Posterior vena cava (tissue), 2 donors: ENCODE results near the gene ENDOG. TPM values are rescaled to one million over a fixed set of nuclear protein-coding genes. Genes with fewer than 3 reads are reported as not detected.
"Not testable (repeated sequence)": the region's sequence is repeated elsewhere in the genome, so short reads cannot be mapped to it uniquely, and the experiment has no call there.

ENCODE experiments used
- DNase-seq: peaks from one replicate; pipeline ENCODE4 v3.0.0-alpha.2; 2020; ENCODE audit warnings: low spot score
- intact Hi-C, 2 donors: fragments of 100-400 bp; cut with DNase I; formaldehyde crosslinking; loops; one replicate each; pipeline versions ENCODE4 v1.14.1 to v1.14.2; 2022 to 2023
- total RNA-seq, 2 donors: library from RNA; stranded (reverse); fragmentation: NEBNext Ultra II Directional; extraction: Animal tissue kit (Norgen Biotek cat#: 25700); gene quantifications; one replicate each; pipeline ENCODE4 v1.2.1, GENCODE V29; 2021
- donor health status: DM: yes; HTN: yes; CAD: no.
- donor health status: DM: yes; HTN: yes; CAD: no.

ENDOG gene
- total RNA-seq, 2 donors from 2014 or later: 15.8 to 16.6 TPM

GRCh38 chr9:128851779-128852600 is 33.7 kb downstream of the ENDOG start:
- DNase-seq, intact Hi-C loops: not testable (repeated sequence)

- DNase-seq, intact Hi-C loops: not testable (repeated sequence)
Observed at GRCh38 chr9:128852646-128853045, 34.3 kb downstream of the ENDOG start.

- intact Hi-C loops, DNase-seq: not testable (repeated sequence)
Observed at GRCh38 chr9:128854454-128854853, 36.2 kb downstream of the ENDOG start.

- intact Hi-C loops, DNase-seq: not testable (repeated sequence)
Observed at GRCh38 chr9:128858476-128858875, 40.2 kb downstream of the ENDOG start.

GRCh38 chr9:128860937-128861336 is 42.6 kb downstream of the ENDOG start:
- no peak for DNase-seq
- intact Hi-C loops: loop anchor here in 1 of 2 donors (5.0 kb wide), 1 partner anchor 66 kb away; no protein-coding TSS in a partner anchor

- intact Hi-C loops: loop anchor here in 1 of 2 donors (5.0 kb wide), 1 partner anchor 66 kb away; no protein-coding TSS in a partner anchor
Observed at GRCh38 chr9:128861501-128861900, 43.2 kb downstream of the ENDOG start.

GRCh38 chr9:128862401-128862851 is 44.1 kb downstream of the ENDOG start:
- DNase-seq: no peak
- intact Hi-C loops: loop anchor here (2.0 to 5.0 kb wide), 2 partner anchors 64 to 65 kb away; no protein-coding TSS in a partner anchor

More at GRCh38 chr9:128861501-128861900, 43.2 kb downstream of the ENDOG start:
- DNase-seq: no peak

- peak; percentile 92 for DNase-seq
- intact Hi-C loops: loop anchor here (2.0 to 5.0 kb wide), 2 partner anchors 63 to 64 kb away; no protein-coding TSS in a partner anchor
Observed at GRCh38 chr9:128863647-128864046, 45.3 kb downstream of the ENDOG start.

- intact Hi-C loops: no loop called here
Observed at GRCh38 chr9:128870128-128870940, 52.0 kb downstream of the ENDOG start.

GRCh38 chr9:128870941-128871265 is 52.6 kb downstream of the ENDOG start:
- intact Hi-C loops, DNase-seq: not testable (repeated sequence)

More at GRCh38 chr9:128870128-128870940, 52.0 kb downstream of the ENDOG start:
- DNase-seq: no peak

Other genes with a start within 250 kb of the ENDOG start
- gene DYNC2I2, start 161.7 kb upstream of the ENDOG start, total RNA-seq: 10 to 100 TPM; 18.1 to 19.4 TPM
- 100 to 1,000 TPM; 189 to 240 TPM for gene SET, start 129.3 kb upstream of the ENDOG start, total RNA-seq
- 10 to 100 TPM in 1 of 2 donors, 1 to 10 TPM in 1; 8.8 to 11.4 TPM for gene PKN3, start 116.0 kb upstream of the ENDOG start, total RNA-seq
- 1 to 10 TPM; 8.3 to 8.6 TPM for gene ZDHHC12, start 94.4 kb upstream of the ENDOG start, total RNA-seq
- gene ZER1, start 46.6 kb upstream of the ENDOG start, total RNA-seq: 10 to 100 TPM; 28.1 to 28.9 TPM
- 10 to 100 TPM; 19.2 to 21.3 TPM for gene TBC1D13, start 31.2 kb upstream of the ENDOG start, total RNA-seq
- 10 to 100 TPM; 23.3 to 24.8 TPM for gene SPOUT1, start 11.3 kb downstream of the ENDOG start, total RNA-seq
- gene KYAT1, start 63.5 kb downstream of the ENDOG start, total RNA-seq: 1 to 10 TPM; 5.1 to 5.5 TPM
- 10 to 100 TPM; 49.1 to 58.3 TPM for gene LRRC8A, start 63.6 kb downstream of the ENDOG start, total RNA-seq
- 10 to 100 TPM; 11.4 to 24.8 TPM for gene PHYHD1, start 102.5 kb downstream of the ENDOG start, total RNA-seq
- gene DOLK, start 129.1 kb downstream of the ENDOG start, total RNA-seq: 1 to 10 TPM; 9.0 to 10.0 TPM
- gene NUP188, start 129.2 kb downstream of the ENDOG start, total RNA-seq: 10 to 100 TPM; 33.2 to 34.1 TPM
- gene SH3GLB2, start 209.8 kb downstream of the ENDOG start, total RNA-seq: 10 to 100 TPM; 64.3 to 68.7 TPM
- gene MIGA2, start 218.1 kb downstream of the ENDOG start, total RNA-seq: 10 to 100 TPM; 14.8 to 21.1 TPM